Gastrocnemius medialis (tissue), 4 donors: ENCODE measurements around the gene ZNF516.

Experiments used
- POLR2A ChIP-seq, 2 donors: fragments of 450-650 bp; IDR thresholded peaks; one replicate each; pipeline ENCODE4 v1.6.1; 2017; ENCODE audit warnings: antibody characterized with exemption in 2 of 2, mild to moderate bottlenecking in 2 of 2, moderate library complexity in 2 of 2
- TF ChIP-seq, protein P1 (sequence below), 5 experiments: fragments of 450-650 bp in 3 of 5; fragments of 200-600 bp in 2 of 5; sonication (generic) in 2 of 5; IDR thresholded peaks in 4 of 5; conservative IDR thresholded peaks in 1 of 5; 1 replicate in 4 of 5; 2 replicates in 1 of 5; pipeline ENCODE4 v1.5.1; 2016 to 2019; ENCODE audit warnings: antibody characterized with exemption in 5 of 5, mild to moderate bottlenecking in 3 of 5, moderate library complexity in 3 of 5

DNA sequence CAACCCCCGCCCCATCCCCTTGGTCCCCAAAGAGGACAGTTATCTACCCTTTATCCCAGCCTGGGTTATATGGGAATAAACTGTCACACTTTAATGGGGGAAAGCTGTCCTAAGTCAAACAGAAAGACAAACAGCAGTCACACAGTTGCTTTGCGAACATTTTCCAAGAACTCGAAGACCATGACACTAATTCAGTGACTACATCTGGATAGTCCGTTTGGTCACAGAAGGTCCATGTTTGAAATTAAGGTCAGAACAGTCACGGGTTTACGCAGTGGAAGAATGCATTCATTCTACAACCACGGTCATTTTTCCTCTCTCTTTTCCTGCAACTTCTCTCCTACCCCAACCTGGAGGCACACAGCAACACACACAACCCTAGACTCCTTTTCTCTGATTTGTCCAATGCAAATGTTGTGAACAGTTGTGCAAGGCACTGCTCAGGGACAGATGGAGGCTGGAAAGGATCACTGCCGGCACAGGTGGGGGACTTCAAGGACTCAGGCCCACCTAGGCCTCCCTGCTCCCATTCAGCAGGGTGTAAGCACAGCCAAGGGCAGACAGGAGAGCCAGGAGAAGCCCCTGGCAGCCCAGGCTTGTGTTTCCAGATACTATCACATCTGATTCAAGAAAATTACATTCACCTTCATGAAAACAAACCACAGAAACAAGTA lies 39.9 kb downstream of the ZNF516 start:
- TF ChIP-seq, protein P1, sequence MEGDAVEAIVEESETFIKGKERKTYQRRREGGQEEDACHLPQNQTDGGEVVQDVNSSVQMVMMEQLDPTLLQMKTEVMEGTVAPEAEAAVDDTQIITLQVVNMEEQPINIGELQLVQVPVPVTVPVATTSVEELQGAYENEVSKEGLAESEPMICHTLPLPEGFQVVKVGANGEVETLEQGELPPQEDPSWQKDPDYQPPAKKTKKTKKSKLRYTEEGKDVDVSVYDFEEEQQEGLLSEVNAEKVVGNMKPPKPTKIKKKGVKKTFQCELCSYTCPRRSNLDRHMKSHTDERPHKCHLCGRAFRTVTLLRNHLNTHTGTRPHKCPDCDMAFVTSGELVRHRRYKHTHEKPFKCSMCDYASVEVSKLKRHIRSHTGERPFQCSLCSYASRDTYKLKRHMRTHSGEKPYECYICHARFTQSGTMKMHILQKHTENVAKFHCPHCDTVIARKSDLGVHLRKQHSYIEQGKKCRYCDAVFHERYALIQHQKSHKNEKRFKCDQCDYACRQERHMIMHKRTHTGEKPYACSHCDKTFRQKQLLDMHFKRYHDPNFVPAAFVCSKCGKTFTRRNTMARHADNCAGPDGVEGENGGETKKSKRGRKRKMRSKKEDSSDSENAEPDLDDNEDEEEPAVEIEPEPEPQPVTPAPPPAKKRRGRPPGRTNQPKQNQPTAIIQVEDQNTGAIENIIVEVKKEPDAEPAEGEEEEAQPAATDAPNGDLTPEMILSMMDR (IDR thresholded peaks at IDR 0.05 in 4 of 5, conservative IDR thresholded peaks at IDR 0.05 in 1 of 5) = no peak
- TF ChIP-seq POLR2A (IDR thresholded peaks at IDR 0.05) = no peak
